Measurements from ENCODE around the gene MALAT1. TPM values are rescaled to one million over a fixed set of nuclear protein-coding genes. Genes with fewer than 3 reads are reported as not detected.
A peak's percentile ranks its signal among the peaks of the same experiment; 100 is the strongest.
"Not testable (repeated sequence)": the region's sequence is repeated elsewhere in the genome, so short reads cannot be mapped to it uniquely, and the experiment has no call there.

The MALAT1 gene
- total RNA-seq (27,753 TPM), polyA plus RNA-seq (141 TPM)

- Histone ChIP-seq H3K27ac (ENCODE audit: low read depth) (peak within 1 kb of the TSS; percentile 100), H3K4me3 (ENCODE audit: low read depth, low read length) (peak within 1 kb of the TSS; percentile 78), H3K4me1 (ENCODE audit: insufficient read depth) (peaks cover 1% of the 10 kb centered on the region), H3K36me3 (ENCODE audit: insufficient read depth) (no peaks in the 10 kb centered on the region)
- WGBS: under 1% methylated on average over 24 of the region's 24 CpGs
- DNase-seq (ENCODE audit: extremely low spot score): peak; percentile 94
These were observed at the start of gene MALAT1 for GRCh38 chr11:65498977-65499712. MALAT1 (plus strand) TSS chr11:65499045.

GRCh38 chr11:65451301-65451700, 47.5 kb upstream of the MALAT1 start:
- not testable (repeated sequence) for H3K27ac ChIP-seq (ENCODE audit: low read depth); DNase-seq (ENCODE audit: extremely low spot score); H3K36me3 ChIP-seq (ENCODE audit: insufficient read depth); H3K4me1 ChIP-seq (ENCODE audit: insufficient read depth); H3K4me3 ChIP-seq (ENCODE audit: low read depth, low read length)
- 90% methylated on average over 30 of the region's 30 CpGs for WGBS

- 54% methylated on average over 3 of the region's 3 CpGs for WGBS
- H3K4me3 ChIP-seq (ENCODE audit: low read depth, low read length); H3K4me1 ChIP-seq (ENCODE audit: insufficient read depth); DNase-seq (ENCODE audit: extremely low spot score); H3K27ac ChIP-seq (ENCODE audit: low read depth); H3K36me3 ChIP-seq (ENCODE audit: insufficient read depth): not testable (repeated sequence)
These were observed 46.6 kb upstream of the MALAT1 start for GRCh38 chr11:65452259-65452658.

GRCh38 chr11:65452806-65453490, 45.9 kb upstream of the MALAT1 start:
- no peak for DNase-seq (ENCODE audit: extremely low spot score)
- no peaks in the 10 kb centered on the region for H3K4me1 ChIP-seq (ENCODE audit: insufficient read depth)
- no peak overlapping the region for H3K4me3 ChIP-seq (ENCODE audit: low read depth, low read length)
- no peaks in the 10 kb centered on the region for H3K36me3 ChIP-seq (ENCODE audit: insufficient read depth)
- H3K27ac ChIP-seq (ENCODE audit: low read depth): no peak overlapping the region
- 41% methylated on average over 8 of the region's 8 CpGs for WGBS

DNA sequence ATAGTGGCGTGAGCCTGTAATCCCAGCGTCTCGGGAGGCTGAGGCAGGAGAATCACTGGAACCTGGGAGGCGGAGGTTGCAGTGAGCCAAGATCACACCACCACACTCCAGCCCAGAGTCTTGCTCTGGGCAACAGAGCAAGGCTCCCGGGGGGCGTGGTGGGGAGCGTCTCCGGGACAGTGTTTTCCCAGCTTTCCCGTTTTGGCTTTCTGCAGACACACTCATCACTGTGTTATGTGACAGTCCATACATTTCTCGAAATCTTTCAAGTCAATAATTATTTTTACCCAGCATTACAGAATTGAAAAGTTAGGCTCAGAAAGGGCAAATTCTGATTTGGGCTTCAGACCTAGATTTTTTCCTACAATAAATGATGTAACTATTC, 44.5 kb upstream of the MALAT1 start:
- Histone ChIP-seq H3K36me3 (ENCODE audit: insufficient read depth) (no peaks in the 10 kb centered on the region), H3K4me1 (ENCODE audit: insufficient read depth) (no peaks in the 10 kb centered on the region), H3K27ac (ENCODE audit: low read depth) (no peak overlapping the region), H3K4me3 (ENCODE audit: low read depth, low read length) (peak overlapping the region; percentile 34)
- WGBS: 48% methylated on average over 10 of the region's 10 CpGs
- no peak for DNase-seq (ENCODE audit: extremely low spot score)

DNA sequence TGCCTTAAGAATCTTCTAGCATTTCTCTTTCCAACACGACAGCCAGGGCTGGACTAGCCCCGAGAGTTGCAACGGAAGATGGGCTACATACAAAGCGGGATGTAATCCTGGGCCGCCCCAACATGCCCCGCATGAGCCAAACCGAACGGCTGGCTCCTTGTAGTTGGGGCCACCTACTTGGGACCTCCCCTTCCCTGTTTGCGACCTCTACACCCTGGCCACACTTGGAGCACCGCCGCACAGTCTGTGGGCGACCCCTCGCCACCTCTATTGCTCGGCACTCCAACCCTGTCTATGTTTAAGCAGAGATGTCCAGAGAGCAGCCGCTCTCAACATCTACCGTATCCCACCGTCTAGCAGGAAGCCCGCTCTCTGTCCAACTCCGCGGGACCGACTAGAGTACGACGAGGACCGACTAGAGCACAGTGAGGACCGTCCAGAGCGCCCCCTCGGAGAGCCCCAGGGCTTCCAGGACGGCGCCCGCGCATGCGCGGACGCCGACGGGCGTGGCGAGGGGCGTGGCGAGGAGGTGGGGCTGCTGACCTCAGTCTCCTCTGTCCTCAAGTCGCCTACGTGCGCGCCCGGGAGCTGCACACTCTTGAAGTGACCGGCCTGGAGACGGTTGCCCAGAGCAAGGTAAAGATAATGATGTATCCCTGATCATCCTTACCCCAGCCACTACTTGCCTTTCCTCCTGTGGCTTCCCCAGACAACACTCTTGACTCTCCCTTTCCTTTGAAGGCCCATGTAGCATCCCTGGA, 44.0 kb upstream of the MALAT1 start:
- H3K27ac ChIP-seq (ENCODE audit: low read depth): peak overlapping the region; percentile 80
- peak; percentile 56 for DNase-seq (ENCODE audit: extremely low spot score)
- 2% methylated on average over 47 of the region's 47 CpGs for WGBS
- H3K4me1 ChIP-seq (ENCODE audit: insufficient read depth): no peaks in the 10 kb centered on the region
- peak overlapping the region; percentile 34 for H3K4me3 ChIP-seq (ENCODE audit: low read depth, low read length)
- H3K36me3 ChIP-seq (ENCODE audit: insufficient read depth): no peaks in the 10 kb centered on the region

DNA sequence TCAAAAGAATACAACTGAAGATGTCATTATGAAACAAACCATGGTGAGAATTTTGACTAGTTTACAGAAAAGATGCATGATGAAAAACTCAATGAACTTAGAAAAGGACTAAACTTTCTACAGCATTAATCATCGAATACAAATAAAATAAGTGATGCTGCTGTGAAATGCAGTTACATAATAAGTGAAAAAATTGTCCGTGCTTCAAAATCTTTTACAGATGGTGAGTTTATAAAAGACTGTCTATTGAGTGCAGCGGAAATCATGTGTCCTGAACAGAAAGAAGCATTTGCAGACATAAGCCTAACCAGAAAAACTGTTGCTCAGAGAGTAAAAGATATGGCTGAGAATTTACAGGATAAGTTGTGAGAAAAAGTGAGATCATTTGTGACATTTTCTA, 42.4 kb upstream of the MALAT1 start:
- Histone ChIP-seq H3K4me1 (ENCODE audit: insufficient read depth) (no peaks in the 10 kb centered on the region), H3K4me3 (ENCODE audit: low read depth, low read length) (no peak overlapping the region), H3K36me3 (ENCODE audit: insufficient read depth) (no peaks in the 10 kb centered on the region), H3K27ac (ENCODE audit: low read depth) (no peak overlapping the region)
- no peak for DNase-seq (ENCODE audit: extremely low spot score)
- 88% methylated on average over 3 of the region's 3 CpGs for WGBS

DNA sequence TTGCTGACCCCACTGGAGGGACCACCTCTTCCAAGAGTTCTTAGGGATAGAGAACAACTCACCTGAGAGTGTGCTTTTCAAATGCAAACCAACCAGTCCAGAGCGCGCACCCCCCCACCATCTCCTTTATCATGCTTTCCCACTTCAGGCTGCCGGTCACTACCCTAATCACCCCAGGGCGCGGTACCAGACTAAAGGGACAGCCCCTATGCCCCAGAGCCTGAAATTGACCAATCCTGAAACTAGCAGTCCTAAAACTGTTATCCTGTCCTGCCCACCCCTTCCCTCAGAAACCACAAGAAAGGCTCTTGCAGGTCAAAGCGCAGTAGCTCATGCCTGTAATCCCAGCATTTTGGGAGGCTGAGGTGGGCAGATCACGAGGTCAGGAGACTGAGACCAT, 39.3 kb upstream of the MALAT1 start:
- 81% methylated on average over 7 of the region's 7 CpGs for whole genome bisulfite sequencing
- H3K4me1 ChIP-seq (ENCODE audit: insufficient read depth): no peaks in the 10 kb centered on the region
- H3K27ac ChIP-seq (ENCODE audit: low read depth): no peak overlapping the region
- DNase-seq (ENCODE audit: extremely low spot score): no peak
- H3K4me3 ChIP-seq (ENCODE audit: low read depth, low read length): no peak overlapping the region
- no peaks in the 10 kb centered on the region for H3K36me3 ChIP-seq (ENCODE audit: insufficient read depth)

DNA sequence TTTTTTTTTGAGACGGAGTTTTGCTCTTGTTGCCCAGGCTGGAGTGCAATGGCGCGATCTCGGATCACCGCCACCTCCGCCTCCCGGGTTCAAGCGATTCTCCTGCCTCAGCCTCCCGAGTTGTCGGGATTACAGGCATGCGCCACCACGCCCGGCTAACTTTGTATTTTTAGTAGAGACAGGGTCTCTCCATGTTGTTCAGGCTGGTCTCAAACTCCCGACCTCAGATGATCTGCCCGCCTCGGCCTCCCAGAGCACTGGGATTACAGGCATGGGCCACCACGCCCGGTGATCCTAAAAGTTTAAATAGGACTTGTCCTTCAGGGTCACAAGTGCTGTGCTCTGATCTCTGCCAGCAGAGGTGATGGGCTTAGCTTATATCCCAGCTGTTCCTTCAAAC, 33.4 kb upstream of the MALAT1 start:
- WGBS: 94% methylated on average over 18 of the region's 18 CpGs
- H3K27ac ChIP-seq (ENCODE audit: low read depth): not testable (repeated sequence)

GRCh38 chr11:65467306-65467705, 31.5 kb upstream of the MALAT1 start:
- 97% methylated on average over 6 of the region's 6 CpGs for WGBS

More for the DNA sequence above, 33.4 kb upstream of the MALAT1 start:
- not testable (repeated sequence) for H3K4me1 ChIP-seq (ENCODE audit: insufficient read depth); DNase-seq (ENCODE audit: extremely low spot score); H3K36me3 ChIP-seq (ENCODE audit: insufficient read depth); H3K4me3 ChIP-seq (ENCODE audit: low read depth, low read length)

DNA sequence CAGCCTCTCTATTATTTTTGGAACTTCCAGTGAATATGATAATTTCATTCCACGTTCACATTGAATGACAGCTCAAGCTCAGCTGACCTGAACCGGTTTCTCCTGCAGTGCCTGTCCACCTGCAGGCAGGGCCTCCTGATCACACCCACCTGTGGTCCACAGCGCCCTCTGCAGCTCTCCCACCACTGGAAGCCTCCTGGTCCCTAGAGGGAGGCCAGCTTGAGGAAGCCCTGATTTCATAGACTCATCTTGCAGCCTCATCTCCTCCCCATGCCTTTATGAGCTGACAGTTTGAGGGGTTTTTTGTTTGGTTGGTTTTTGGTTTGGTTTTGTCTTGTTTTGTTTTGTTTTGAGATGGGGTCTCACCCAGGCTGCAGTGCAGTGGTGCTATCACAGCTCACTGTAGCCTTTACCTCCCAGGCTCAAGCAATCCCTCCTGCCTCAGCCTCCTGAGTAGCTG, 29.9 kb upstream of the MALAT1 start:
- 40% methylated on average over 3 of the region's 3 CpGs for WGBS
- no peak overlapping the region for H3K4me3 ChIP-seq (ENCODE audit: low read depth, low read length)
- H3K27ac ChIP-seq (ENCODE audit: low read depth): no peak overlapping the region
- H3K36me3 ChIP-seq (ENCODE audit: insufficient read depth): no peaks in the 10 kb centered on the region
- DNase-seq (ENCODE audit: extremely low spot score): no peak
- no peaks in the 10 kb centered on the region for H3K4me1 ChIP-seq (ENCODE audit: insufficient read depth)

More at GRCh38 chr11:65467306-65467705, 31.5 kb upstream of the MALAT1 start:
- not testable (repeated sequence) for H3K4me1 ChIP-seq (ENCODE audit: insufficient read depth); H3K27ac ChIP-seq (ENCODE audit: low read depth); H3K4me3 ChIP-seq (ENCODE audit: low read depth, low read length); DNase-seq (ENCODE audit: extremely low spot score); H3K36me3 ChIP-seq (ENCODE audit: insufficient read depth)

- DNase-seq (ENCODE audit: extremely low spot score): no peak
- Histone ChIP-seq H3K27ac (ENCODE audit: low read depth) (peak overlapping the region; percentile 54), H3K4me3 (ENCODE audit: low read depth, low read length) (no peak overlapping the region), H3K4me1 (ENCODE audit: insufficient read depth) (no peaks in the 10 kb centered on the region), H3K36me3 (ENCODE audit: insufficient read depth) (no peaks in the 10 kb centered on the region)
- 70% methylated on average over 8 of the region's 8 CpGs for WGBS
These were observed 28.3 kb upstream of the MALAT1 start for GRCh38 chr11:65470433-65471049.

- no peak for DNase-seq (ENCODE audit: extremely low spot score)
- Histone ChIP-seq H3K27ac (ENCODE audit: low read depth) (peak overlapping the region; percentile 90), H3K4me1 (ENCODE audit: insufficient read depth) (no peaks in the 10 kb centered on the region), H3K36me3 (ENCODE audit: insufficient read depth) (no peaks in the 10 kb centered on the region), H3K4me3 (ENCODE audit: low read depth, low read length) (no peak overlapping the region)
- 31% methylated on average over 8 of the region's 8 CpGs for WGBS
These were observed 27.4 kb upstream of the MALAT1 start for GRCh38 chr11:65471447-65471891.
